Activated T-helper 17 cell treated with anti-CD3 and anti-CD28 coated beads, Interleukin-2, amount 50 U/mL, for 72 hours (primary cell): Measurements from ENCODE around the gene CITED2. TPM values are rescaled to one million over a fixed set of nuclear protein-coding genes. Genes with fewer than 3 reads are reported as not detected.
"Not testable (repeated sequence)": the region's sequence is repeated elsewhere in the genome, so short reads cannot be mapped to it uniquely, and the experiment has no call there.

Source experiments
- ATAC-seq: fragments of 150-1000 bp; cut with Tn5 transposase; replicated peaks from 2 replicates; pipeline ENCODE4 v1.10.0; 2021; ENCODE audit warnings: mild to moderate bottlenecking, moderate library complexity
- H3K27ac Mint-ChIP-seq: one replicate; pipeline ENCODE4 v1.8.0; 2022; ENCODE audit warnings: mixed read lengths
- H3K27me3 Mint-ChIP-seq: one replicate; pipeline ENCODE4 v1.8.0; 2022; ENCODE audit warnings: mixed read lengths
- H3K36me3 Mint-ChIP-seq: one replicate; pipeline ENCODE4 v1.8.0; 2022; ENCODE audit warnings: low read depth, mild to moderate bottlenecking, mixed read lengths
- H3K4me1 Mint-ChIP-seq: one replicate; pipeline ENCODE4 v1.8.0; 2022; ENCODE audit warnings: mixed read lengths
- H3K4me3 Mint-ChIP-seq: one replicate; pipeline ENCODE4 v1.8.0; 2022; ENCODE audit warnings: mild to moderate bottlenecking, mixed read lengths
- H3K9me3 Mint-ChIP-seq: one replicate; pipeline ENCODE4 v1.8.0; 2022; ENCODE audit warnings: mixed read lengths
- total RNA-seq, 2 donors: library from RNA; stranded (reverse); gene quantifications; one replicate each; pipeline ENCODE4 v1.2.3, GENCODE V29; 2022

CITED2 gene
- total RNA-seq, 2 donors from 2014 or later = 60.9 to 99.4 TPM

DNA sequence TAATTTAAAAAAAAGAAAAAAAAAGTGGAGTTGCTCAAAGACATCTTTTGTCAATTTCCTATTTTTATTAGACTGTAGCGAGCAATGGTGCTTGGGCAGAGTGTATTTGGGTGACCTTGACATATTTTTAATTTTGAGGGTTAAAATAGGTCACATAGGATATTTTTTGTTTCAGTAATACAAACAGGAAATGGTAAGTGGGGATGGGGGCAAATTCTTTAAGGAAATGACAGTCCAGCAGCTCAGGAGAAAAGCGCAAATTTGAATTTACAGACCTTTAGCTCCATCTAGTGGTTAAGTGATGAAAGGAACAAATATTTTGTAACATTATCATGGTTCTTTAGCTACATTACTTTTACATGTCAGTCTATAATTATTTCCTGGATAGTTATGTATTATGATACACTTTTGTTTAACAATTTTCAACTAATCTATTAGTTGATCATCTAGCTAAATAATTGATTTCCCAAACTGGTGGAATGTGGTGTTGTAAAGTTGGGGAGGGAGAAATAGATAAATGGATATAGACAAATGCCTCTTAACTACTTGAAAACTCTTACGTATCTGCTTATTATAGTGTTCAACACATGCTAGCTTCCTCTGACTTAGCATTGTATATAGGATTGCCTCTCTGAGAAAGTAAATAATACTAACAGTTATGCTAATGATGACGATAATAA lies 10.0 kb downstream of the CITED2 start:
- no peaks in the 10 kb centered on the region for H3K9me3 Mint-ChIP-seq
- ATAC-seq = peak; percentile 24
- H3K36me3 Mint-ChIP-seq = no peaks in the 10 kb centered on the region
- peaks cover 22% of the 10 kb centered on the region for H3K4me1 Mint-ChIP-seq
- no peak overlapping the region for H3K27ac Mint-ChIP-seq
- no peaks in the 10 kb centered on the region for H3K27me3 Mint-ChIP-seq
- no peak overlapping the region for H3K4me3 Mint-ChIP-seq

DNA sequence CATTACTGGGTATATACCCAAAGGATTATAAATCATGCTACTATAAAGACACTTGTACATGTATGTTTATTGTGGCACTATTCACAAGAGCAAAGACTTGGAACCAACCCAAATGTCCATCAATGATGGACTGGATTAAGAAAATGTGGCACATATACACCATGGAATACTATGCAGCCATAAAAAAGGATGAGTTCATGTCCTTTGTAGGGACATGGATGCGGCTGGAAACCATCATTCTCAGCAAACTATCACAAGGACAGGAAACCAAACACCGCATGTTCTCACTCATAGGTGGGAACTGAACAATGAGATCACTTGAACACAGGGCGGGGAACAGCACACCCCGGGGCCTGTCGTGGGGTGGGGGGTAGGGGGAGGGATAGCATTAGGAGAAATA lies 10.7 kb downstream of the CITED2 start:
- peaks cover 22% of the 10 kb centered on the region for H3K4me1 Mint-ChIP-seq
- ATAC-seq, H3K9me3 Mint-ChIP-seq, H3K27me3 Mint-ChIP-seq, H3K36me3 Mint-ChIP-seq: not testable (repeated sequence)
- peak overlapping the region; percentile 11 for H3K4me3 Mint-ChIP-seq
- peak overlapping the region; percentile 25 for H3K27ac Mint-ChIP-seq

DNA sequence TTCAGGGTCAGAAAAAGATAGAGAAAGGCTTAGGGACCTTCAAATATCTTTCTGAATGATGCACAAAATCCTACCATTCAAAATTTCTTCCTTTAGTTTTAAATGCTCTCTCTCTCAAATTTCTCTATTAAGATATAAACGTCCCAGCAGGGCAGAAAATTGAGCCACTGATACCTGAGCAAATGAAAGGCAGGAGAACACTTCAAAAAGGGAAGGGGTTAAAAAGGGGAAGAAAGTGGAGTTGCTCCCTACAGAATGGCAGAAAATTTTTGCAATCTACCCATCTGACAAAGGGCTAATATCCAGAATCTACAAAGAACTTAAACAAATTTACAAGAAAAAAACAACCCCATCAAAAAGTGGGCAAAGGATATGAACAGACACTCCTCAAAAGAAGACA lies 11.3 kb downstream of the CITED2 start:
- ATAC-seq, H3K36me3 Mint-ChIP-seq, H3K9me3 Mint-ChIP-seq, H3K27me3 Mint-ChIP-seq: not testable (repeated sequence)
- peak overlapping the region; percentile 37 for H3K27ac Mint-ChIP-seq
- peaks cover 22% of the 10 kb centered on the region for H3K4me1 Mint-ChIP-seq
- peak overlapping the region; percentile 11 for H3K4me3 Mint-ChIP-seq

DNA sequence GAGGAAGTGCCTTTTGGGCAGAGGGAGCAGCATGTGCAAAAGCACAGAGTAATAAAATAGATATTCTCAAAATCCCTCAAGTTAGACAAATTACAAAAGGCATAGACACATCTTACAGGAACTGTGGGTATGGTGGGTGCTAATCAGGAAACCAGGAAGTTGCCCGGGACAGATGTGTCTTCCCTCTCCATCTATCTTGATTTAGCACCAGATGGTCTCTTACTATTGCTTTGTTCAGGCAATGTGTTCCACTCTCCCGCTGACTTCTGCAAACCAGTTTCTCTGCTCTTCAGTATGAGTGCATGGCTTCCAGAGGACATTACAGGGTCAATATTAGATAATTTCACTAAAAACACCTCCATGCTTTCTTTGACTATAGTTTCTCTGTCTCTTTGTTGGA lies 13.2 kb downstream of the CITED2 start:
- H3K4me3 Mint-ChIP-seq = no peak overlapping the region
- H3K27ac Mint-ChIP-seq = no peak overlapping the region
- no peak for ATAC-seq
- no peaks in the 10 kb centered on the region for H3K27me3 Mint-ChIP-seq
- H3K4me1 Mint-ChIP-seq = peaks cover 13% of the 10 kb centered on the region
- H3K36me3 Mint-ChIP-seq = no peaks in the 10 kb centered on the region
- no peaks in the 10 kb centered on the region for H3K9me3 Mint-ChIP-seq

DNA sequence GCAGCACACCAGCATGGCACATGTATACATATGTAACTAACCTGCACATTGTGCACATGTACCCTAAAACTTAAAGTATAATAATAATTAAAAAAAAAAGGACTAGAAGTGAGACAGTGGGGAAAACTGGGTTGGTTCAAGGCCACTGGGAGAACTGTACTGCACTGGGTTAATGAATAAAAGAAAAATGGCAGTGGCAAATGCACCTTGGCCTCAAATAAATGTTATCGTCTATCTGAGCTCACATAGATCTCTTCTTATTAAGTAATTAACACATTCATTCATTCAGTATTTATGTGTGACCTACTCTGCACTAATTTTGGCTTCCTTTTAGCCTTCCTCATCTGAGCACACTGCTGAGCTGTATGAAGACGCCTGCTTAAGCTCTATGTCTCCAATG lies 17.5 kb downstream of the CITED2 start:
- H3K27me3 Mint-ChIP-seq = no peaks in the 10 kb centered on the region
- H3K9me3 Mint-ChIP-seq = no peaks in the 10 kb centered on the region
- H3K27ac Mint-ChIP-seq = no peak overlapping the region
- ATAC-seq = no peak
- H3K4me1 Mint-ChIP-seq = peaks cover 9% of the 10 kb centered on the region
- no peaks in the 10 kb centered on the region for H3K36me3 Mint-ChIP-seq
- no peak overlapping the region for H3K4me3 Mint-ChIP-seq

DNA sequence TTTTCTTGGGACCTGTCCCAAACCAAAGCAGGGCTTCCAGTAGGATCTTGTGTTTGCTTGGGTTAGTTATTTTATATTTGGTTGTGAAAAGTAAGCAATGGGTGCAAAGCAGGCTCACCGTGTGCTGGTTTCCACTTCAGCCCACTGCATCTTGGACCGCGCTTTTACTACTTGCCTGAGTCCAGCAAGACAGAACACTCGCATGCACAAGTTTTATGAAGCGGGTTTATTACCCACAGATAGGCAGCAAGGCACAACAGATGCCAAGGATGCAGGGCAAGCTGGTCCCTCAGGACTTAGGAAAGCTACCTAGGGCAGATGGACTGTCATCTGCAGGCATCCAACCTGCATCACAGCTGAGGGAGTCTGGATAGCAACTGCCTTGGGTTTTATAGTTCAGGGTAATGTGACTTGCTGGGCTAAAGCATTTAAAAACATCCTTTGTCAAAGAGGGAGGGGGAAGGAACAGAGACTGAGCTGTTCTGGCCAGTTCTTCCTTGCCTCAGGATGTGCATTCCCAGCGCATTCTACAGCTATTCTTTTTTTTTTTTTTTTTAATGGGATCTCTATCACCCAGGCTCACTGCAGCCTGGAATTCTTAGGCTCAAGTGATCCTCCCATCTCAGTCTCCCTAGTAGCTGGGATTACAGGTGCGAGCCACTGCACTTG lies 18.5 kb downstream of the CITED2 start:
- Mint-ChIP-seq H3K4me1 (peaks cover 9% of the 10 kb centered on the region), H3K36me3 (no peaks in the 10 kb centered on the region)
- no peak for ATAC-seq

DNA sequence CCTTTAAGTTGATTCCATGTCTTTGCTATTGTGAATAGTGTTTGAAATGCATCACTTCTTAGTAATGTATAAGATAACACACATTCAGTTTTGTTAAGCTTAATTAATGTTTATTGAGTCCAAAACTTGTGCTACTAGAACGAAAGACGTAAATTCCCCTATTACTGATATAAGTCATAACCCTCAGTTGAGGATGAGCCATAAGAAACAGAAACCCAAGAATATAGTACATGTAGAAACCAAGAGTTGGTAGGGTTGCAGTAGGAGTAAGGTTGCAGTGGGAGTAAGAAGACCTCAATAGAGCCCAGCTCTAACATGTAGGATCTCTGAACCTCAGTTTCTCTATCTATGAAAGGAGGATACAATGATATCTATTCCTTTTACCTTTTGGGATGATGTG lies 19.3 kb downstream of the CITED2 start:
- peak overlapping the region; percentile 6 for H3K4me3 Mint-ChIP-seq
- H3K27me3 Mint-ChIP-seq = no peaks in the 10 kb centered on the region
- peak; percentile 99 for ATAC-seq
- peak overlapping the region; percentile 36 for H3K27ac Mint-ChIP-seq
- peaks cover 9% of the 10 kb centered on the region for H3K4me1 Mint-ChIP-seq
- H3K36me3 Mint-ChIP-seq = no peaks in the 10 kb centered on the region
- no peaks in the 10 kb centered on the region for H3K9me3 Mint-ChIP-seq

More for the DNA sequence above, 18.5 kb downstream of the CITED2 start:
- Mint-ChIP-seq H3K4me3 (no peak overlapping the region), H3K27me3 (no peaks in the 10 kb centered on the region), H3K27ac (no peak overlapping the region), H3K9me3 (no peaks in the 10 kb centered on the region)

DNA sequence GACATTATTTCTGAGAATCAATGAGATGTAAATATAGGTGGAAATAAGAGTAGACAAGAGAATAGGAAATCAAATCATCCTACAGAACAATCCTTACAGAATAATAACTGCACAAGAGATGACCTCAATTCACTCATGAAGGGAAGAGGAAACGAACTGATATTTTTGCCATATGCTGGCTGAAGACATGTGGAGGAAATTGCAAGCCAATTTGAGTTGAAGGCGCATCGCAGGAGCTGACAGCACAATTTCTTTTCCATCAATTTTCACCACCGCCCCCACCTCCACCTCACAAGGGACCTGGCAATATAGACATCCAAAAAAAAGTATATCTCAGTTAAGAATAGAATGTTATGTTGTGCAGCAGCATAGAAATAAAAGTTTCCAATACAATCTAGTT lies 20.3 kb downstream of the CITED2 start:
- Mint-ChIP-seq H3K4me3 (no peak overlapping the region), H3K27ac (no peak overlapping the region), H3K4me1 (peaks cover 9% of the 10 kb centered on the region), H3K9me3 (no peaks in the 10 kb centered on the region), H3K27me3 (no peaks in the 10 kb centered on the region), H3K36me3 (no peaks in the 10 kb centered on the region)
- no peak for ATAC-seq

DNA sequence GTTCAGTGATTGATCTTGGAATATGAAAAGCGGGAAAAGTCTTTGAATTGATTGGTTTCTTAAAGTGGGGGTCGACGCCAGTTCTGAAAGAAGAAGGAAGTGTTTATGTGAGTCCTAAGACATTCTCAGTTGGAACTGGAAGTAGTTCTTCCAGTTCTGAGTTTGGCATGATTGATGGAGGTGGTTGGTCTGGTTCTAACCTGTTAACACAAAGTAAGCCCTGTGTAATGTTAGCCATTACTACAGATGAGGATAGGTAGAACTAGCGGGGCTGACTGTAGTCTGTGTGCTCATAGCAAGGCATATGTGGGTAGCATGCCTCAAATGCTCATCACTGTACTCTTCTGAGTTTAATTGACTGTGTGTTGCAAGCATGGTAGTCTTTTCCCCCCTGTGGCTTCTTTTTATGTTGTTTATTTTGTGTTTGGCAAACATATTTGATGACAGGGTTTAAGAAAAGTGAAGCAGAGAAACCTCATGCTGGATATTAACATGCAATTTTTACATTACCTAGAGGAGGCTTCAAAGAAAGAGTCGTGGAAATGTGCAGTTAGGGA lies 24.9 kb downstream of the CITED2 start:
- Mint-ChIP-seq H3K4me3 (no peak overlapping the region), H3K36me3 (no peaks in the 10 kb centered on the region), H3K4me1 (no peaks in the 10 kb centered on the region), H3K9me3 (no peaks in the 10 kb centered on the region), H3K27ac (peak overlapping the region; percentile 3), H3K27me3 (no peaks in the 10 kb centered on the region)
- ATAC-seq = no peak

DNA sequence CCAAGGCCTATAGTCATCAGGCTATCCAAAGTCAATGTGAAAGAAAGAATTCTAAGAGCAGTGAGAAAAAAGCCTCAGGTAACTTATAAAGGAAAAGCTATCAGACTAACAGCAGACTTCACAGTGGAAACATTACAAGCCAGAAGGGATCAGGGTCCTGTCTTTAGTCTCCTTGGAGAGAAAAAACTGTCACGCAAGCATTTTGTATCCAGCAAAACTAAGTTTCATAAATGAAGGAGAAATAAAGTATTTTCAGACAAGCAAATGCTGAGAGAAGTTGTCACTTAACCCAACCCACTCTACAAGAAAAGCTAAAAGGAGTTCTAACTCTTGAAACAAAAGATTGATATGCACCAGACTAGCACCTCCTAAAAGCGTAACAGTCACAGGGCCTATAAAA lies 28.1 kb downstream of the CITED2 start:
- ATAC-seq = no peak
- Mint-ChIP-seq H3K9me3 (no peaks in the 10 kb centered on the region), H3K4me1 (peaks cover 7% of the 10 kb centered on the region), H3K36me3 (no peaks in the 10 kb centered on the region), H3K4me3 (no peak overlapping the region), H3K27me3 (no peaks in the 10 kb centered on the region), H3K27ac (no peak overlapping the region)

DNA sequence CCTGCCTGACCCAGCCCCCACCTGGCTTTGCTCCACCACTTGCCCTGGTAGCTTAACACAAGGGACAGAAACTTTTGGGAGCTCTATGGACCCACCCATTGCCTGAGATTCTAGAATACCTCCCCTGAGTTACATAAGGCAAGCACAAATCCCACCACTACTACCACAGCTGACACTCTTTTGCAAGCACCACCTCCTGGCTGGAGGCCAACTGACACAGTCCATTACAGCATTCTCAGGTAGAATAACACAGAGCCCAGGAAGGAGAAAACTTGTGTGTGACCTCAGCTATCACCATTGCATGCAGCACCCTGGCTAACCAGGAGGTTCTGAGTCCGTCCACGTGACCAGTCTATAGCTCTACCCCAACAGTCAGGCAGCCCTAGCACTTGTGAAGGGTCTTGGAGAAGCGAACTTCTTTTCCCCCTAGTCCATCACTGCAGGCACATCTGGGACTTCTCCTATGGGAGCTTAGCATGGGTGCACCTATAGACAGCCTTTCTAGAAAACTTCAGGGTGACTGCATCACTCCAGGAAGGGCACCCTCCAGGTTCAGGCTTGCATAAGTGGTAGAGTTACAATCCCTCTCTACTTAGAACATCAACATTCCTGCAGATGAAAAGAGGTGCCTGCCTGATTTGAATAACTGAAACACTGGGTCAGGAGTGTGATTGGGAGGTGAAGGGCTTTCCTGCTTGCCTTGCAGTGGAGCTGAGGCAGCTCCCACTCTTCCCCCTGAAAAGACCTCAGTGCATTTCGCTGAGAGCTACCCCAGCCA lies 30.1 kb downstream of the CITED2 start:
- Mint-ChIP-seq H3K27ac (no peak overlapping the region), H3K36me3 (no peaks in the 10 kb centered on the region), H3K27me3 (no peaks in the 10 kb centered on the region), H3K4me3 (no peak overlapping the region), H3K4me1 (peaks cover 7% of the 10 kb centered on the region), H3K9me3 (no peaks in the 10 kb centered on the region)
- no peak for ATAC-seq

DNA sequence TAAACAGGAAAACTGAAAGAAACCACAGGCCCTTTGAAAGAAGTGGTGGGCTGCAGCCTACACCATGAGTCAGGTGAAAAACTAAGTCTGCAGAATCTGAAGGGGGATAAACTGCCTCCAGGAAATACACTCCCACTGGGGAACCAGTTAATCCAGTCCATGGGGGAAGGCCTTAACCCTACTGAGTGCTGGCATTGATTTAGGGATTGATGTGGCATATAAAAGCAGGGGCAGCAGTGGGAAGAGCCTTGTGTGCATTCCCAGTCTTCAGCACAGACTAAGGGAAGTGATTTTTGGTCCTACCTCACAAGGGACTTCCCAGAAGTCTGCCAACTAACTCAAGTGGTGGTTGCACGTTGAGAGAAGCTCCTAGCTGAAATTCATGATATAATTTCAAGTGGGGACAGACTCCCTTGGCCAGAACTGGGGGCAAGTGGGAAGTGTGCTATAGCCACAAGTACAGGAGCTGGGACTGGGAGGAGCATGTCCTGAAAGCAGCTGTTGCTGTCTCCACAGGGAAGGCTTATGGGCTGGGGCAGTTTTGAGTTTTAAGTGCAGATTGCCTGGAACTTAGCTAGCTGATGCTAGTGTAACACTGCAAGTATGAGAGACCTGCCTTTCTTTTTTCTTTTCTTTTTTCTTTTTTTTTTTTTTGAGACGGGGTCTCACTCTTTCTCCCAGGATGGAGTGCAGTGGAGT lies 31.2 kb downstream of the CITED2 start:
- H3K4me1 Mint-ChIP-seq = peaks cover 7% of the 10 kb centered on the region
- peak overlapping the region; percentile 8 for H3K4me3 Mint-ChIP-seq
- H3K27me3 Mint-ChIP-seq = no peaks in the 10 kb centered on the region
- H3K36me3 Mint-ChIP-seq = no peaks in the 10 kb centered on the region
- peak overlapping the region; percentile 60 for H3K27ac Mint-ChIP-seq
- H3K9me3 Mint-ChIP-seq = no peaks in the 10 kb centered on the region
- peak; percentile 44 for ATAC-seq

DNA sequence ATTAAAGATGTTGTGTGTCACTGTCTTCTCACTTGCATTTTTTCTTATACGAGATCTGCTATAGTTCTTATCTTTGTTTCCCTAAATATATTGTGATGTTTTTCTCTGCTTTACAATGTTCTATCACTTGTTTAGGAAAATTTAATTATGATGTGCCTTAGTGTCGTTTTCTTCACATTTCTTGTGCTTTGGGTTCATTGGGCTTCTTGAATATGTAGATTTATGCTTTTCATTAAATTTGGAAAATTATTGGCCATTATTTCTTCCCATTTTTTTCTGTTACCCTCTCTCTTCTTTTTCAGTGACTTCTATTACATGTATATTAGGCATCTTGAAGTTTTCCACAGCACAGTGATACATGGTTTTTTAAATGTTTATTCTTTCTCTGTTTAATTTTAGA lies 33.4 kb downstream of the CITED2 start:
- no peaks in the 10 kb centered on the region for H3K9me3 Mint-ChIP-seq
- H3K4me3 Mint-ChIP-seq = no peak overlapping the region
- ATAC-seq = no peak
- no peaks in the 10 kb centered on the region for H3K36me3 Mint-ChIP-seq
- H3K27me3 Mint-ChIP-seq = no peaks in the 10 kb centered on the region
- peaks cover 7% of the 10 kb centered on the region for H3K4me1 Mint-ChIP-seq
- no peak overlapping the region for H3K27ac Mint-ChIP-seq

DNA sequence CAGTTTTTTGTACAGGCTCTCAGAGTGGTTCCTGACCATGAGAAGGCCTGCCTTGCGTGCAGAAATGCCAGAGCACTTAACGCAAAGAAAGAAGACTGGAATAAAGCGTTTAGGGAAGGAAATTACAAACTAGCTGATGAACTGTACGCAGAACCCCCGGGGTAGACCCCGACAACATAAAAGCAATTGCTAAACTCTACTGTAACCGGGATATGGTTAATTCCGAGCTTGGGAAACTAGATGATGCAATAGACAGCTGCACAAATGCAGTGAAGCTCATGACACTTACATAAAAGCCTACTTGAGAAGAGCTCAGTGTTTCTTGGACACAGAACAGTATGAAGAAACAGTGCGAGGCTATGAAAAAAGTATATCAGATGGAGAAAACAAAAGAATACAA lies 35.7 kb downstream of the CITED2 start:
- no peaks in the 10 kb centered on the region for H3K36me3 Mint-ChIP-seq

More for the DNA sequence above, 35.7 kb downstream of the CITED2 start:
- Mint-ChIP-seq H3K4me1 (peaks cover 7% of the 10 kb centered on the region), H3K9me3 (no peaks in the 10 kb centered on the region), H3K27me3 (no peaks in the 10 kb centered on the region), H3K4me3 (no peak overlapping the region), H3K27ac (no peak overlapping the region)
- ATAC-seq = no peak
